RWPE1 (cell line): Measurements from ENCODE around the gene MXD4.

Experiments used
- CTCF ChIA-PET: fragments of 350-600 bp; sonication (Branson Sonifier 250); formaldehyde crosslinking; extraction: SDS; loops from one replicate; lab custom pipeline; 2021; lab: Yijun Ruan, JAX
- POLR2A ChIA-PET: fragments of 400-600 bp; formaldehyde crosslinking; extraction: SDS; loops from one replicate; lab custom pipeline; 2020; ENCODE audit warnings: antibody characterized with exemption; ENCODE audit not compliant: low non-redundant PET; lab: Yijun Ruan, JAX
- DNase-seq: peaks from one replicate; pipeline ENCODE4 v3.0.0; 2012; ENCODE audit warnings: low spot score
- H3K27ac ChIP-seq: fragments of 450-650 bp; 2 replicates; pipeline ENCODE4 v1.5.1; 2017
- CTCF ChIP-seq: fragments of 450-650 bp; conservative IDR thresholded peaks from 2 replicates; pipeline ENCODE4 v1.5.1; 2017; ENCODE audit warnings: low read depth, mild to moderate bottlenecking

MXD4 gene

GRCh38 chr4:2299794-2300193 is 37.9 kb upstream of the MXD4 start:
- no peak for DNase-seq
- ChIA-PET POLR2A (no interaction called here), CTCF (interaction anchor here (0.5 to 0.6 kb wide), 2 partner anchors 467 to 756 kb away, joined by 3 read pairs; no protein-coding TSS in a partner anchor)
- no peak for TF ChIP-seq CTCF
- no peak overlapping the region for H3K27ac ChIP-seq

GRCh38 chr4:2298532-2298991 is 36.7 kb upstream of the MXD4 start:
- ChIA-PET CTCF (no interaction called here), POLR2A (no interaction called here)
- DNase-seq = no peak
- no peak overlapping the region for H3K27ac ChIP-seq
- no peak for TF ChIP-seq CTCF

GRCh38 chr4:2297606-2298531 is 36.0 kb upstream of the MXD4 start:
- TF ChIP-seq CTCF = no peak
- POLR2A ChIA-PET = no interaction called here
- H3K27ac ChIP-seq = no peak overlapping the region
- CTCF ChIA-PET = no interaction called here
- DNase-seq = no peak

GRCh38 chr4:2296631-2297601 is 35.0 kb upstream of the MXD4 start:
- no peak for DNase-seq
- CTCF ChIA-PET = no interaction called here
- POLR2A ChIA-PET = no interaction called here
- no peak overlapping the region for H3K27ac ChIP-seq
- TF ChIP-seq CTCF = no peak

GRCh38 chr4:2295900-2296442 is 34.1 kb upstream of the MXD4 start:
- H3K27ac ChIP-seq = no peak overlapping the region
- no peak for DNase-seq
- CTCF ChIA-PET = no interaction called here
- TF ChIP-seq CTCF = no peak
- POLR2A ChIA-PET = no interaction called here

- ChIA-PET CTCF (no interaction called here), POLR2A (no interaction called here)
- DNase-seq = no peak
- no peak for TF ChIP-seq CTCF
- H3K27ac ChIP-seq = no peak overlapping the region
Measured at GRCh38 chr4:2295500-2295899, 33.6 kb upstream of the MXD4 start.
